RWPE2 (cell line): ENCODE results near the gene SLC26A1.

Experiments
- ATAC-seq: fragments of 200-7000 bp; cut with Tn5 transposase; 3 replicates; pipeline ENCODE4 v1.9.1; 2021; ENCODE audit warnings: low read depth
- DNase-seq: peaks from one replicate; pipeline ENCODE4 v3.0.0-alpha.2; 2020; ENCODE audit warnings: low spot score
- H3K27ac ChIP-seq: fragments of 450-650 bp; 2 replicates; pipeline ENCODE4 v1.5.1; 2017; ENCODE audit warnings: mild to moderate bottlenecking; ENCODE audit not compliant: poor library complexity, severe bottlenecking
- H3K27me3 ChIP-seq: fragments of 250-450 bp; sonication (Bioruptor Pico); 2 replicates; pipeline ENCODE4 v1.5.1; 2021; ENCODE audit warnings: mild to moderate bottlenecking, moderate library complexity; ENCODE audit not compliant: insufficient read depth, poor library complexity, severe bottlenecking
- H3K36me3 ChIP-seq: fragments of 250-450 bp; sonication (Bioruptor Pico); 2 replicates; pipeline ENCODE4 v1.5.1; 2020; ENCODE audit warnings: low read depth, mild to moderate bottlenecking, moderate library complexity
- H3K4me1 ChIP-seq: fragments of 250-450 bp; sonication (Bioruptor Pico); 2 replicates; pipeline ENCODE4 v1.5.1; 2021; ENCODE audit warnings: mild to moderate bottlenecking, moderate library complexity; ENCODE audit not compliant: insufficient read depth, poor library complexity, severe bottlenecking
- H3K4me3 ChIP-seq: fragments of 250-450 bp; sonication (Bioruptor Pico); 2 replicates; pipeline ENCODE4 v1.5.1; 2021; ENCODE audit warnings: mild to moderate bottlenecking, moderate library complexity; ENCODE audit not compliant: severe bottlenecking
- H3K9me3 ChIP-seq: fragments of 250-450 bp; sonication (Bioruptor Pico); 2 replicates; pipeline ENCODE4 v1.5.1; 2021; ENCODE audit warnings: mild to moderate bottlenecking, moderate library complexity; ENCODE audit not compliant: severe bottlenecking
- CTCF ChIP-seq: fragments of 450-650 bp; IDR thresholded peaks from one replicate; pipeline ENCODE4 v1.5.1; 2017; ENCODE audit warnings: mild to moderate bottlenecking, moderate library complexity; ENCODE audit not compliant: poor library complexity, severe bottlenecking

The SLC26A1 gene

GRCh38 chr4:971666-972500, 21.3 kb downstream of the SLC26A1 start:
- no peak for TF ChIP-seq CTCF
- Histone ChIP-seq H3K4me3 (peak overlapping the region; percentile 50), H3K27me3 (no peaks in the 10 kb centered on the region), H3K9me3 (no peaks in the 10 kb centered on the region), H3K27ac (no peak overlapping the region), H3K36me3 (no peaks in the 10 kb centered on the region), H3K4me1 (no peaks in the 10 kb centered on the region)
- ATAC-seq (no peak), DNase-seq (no peak)

GRCh38 chr4:970854-971520, 22.2 kb downstream of the SLC26A1 start:
- DNase-seq (no peak), ATAC-seq (no peak)
- no peaks in the 10 kb centered on the region for H3K36me3 ChIP-seq
- H3K4me3 ChIP-seq, result no peak overlapping the region
- TF ChIP-seq CTCF, result no peak
- no peaks in the 10 kb centered on the region for H3K9me3 ChIP-seq
- H3K4me1 ChIP-seq, result no peaks in the 10 kb centered on the region
- H3K27me3 ChIP-seq, result no peaks in the 10 kb centered on the region
- H3K27ac ChIP-seq, result no peak overlapping the region

GRCh38 chr4:970046-970745, 23.0 kb downstream of the SLC26A1 start:
- peak; percentile 49 for DNase-seq
- Histone ChIP-seq H3K27ac (no peak overlapping the region), H3K36me3 (no peaks in the 10 kb centered on the region), H3K4me1 (no peaks in the 10 kb centered on the region), H3K4me3 (no peak overlapping the region), H3K9me3 (no peaks in the 10 kb centered on the region), H3K27me3 (no peaks in the 10 kb centered on the region)
- no peak for TF ChIP-seq CTCF
- ATAC-seq, result no peak

GRCh38 chr4:968621-969394, 24.4 kb downstream of the SLC26A1 start:
- Histone ChIP-seq H3K9me3 (no peaks in the 10 kb centered on the region), H3K36me3 (no peaks in the 10 kb centered on the region), H3K27me3 (no peaks in the 10 kb centered on the region), H3K27ac (no peak overlapping the region), H3K4me3 (no peak overlapping the region), H3K4me1 (no peaks in the 10 kb centered on the region)
- TF ChIP-seq CTCF, result no peak
- no peak for ATAC-seq
- DNase-seq, result no peak
